GM12873 (cell line): Measurements from ENCODE around the gene CABP4.

Experiments used
- TF ChIP-seq, protein P1 (sequence below): IDR thresholded peaks from 2 replicates; pipeline ENCODE4 v1.5.1; 2012; ENCODE audit warnings: low read depth, mild to moderate bottlenecking, moderate library complexity, low read length, control low read depth; ENCODE audit not compliant: insufficient read depth; ENCODE audit errors: missing control alignments

CABP4 gene

DNA sequence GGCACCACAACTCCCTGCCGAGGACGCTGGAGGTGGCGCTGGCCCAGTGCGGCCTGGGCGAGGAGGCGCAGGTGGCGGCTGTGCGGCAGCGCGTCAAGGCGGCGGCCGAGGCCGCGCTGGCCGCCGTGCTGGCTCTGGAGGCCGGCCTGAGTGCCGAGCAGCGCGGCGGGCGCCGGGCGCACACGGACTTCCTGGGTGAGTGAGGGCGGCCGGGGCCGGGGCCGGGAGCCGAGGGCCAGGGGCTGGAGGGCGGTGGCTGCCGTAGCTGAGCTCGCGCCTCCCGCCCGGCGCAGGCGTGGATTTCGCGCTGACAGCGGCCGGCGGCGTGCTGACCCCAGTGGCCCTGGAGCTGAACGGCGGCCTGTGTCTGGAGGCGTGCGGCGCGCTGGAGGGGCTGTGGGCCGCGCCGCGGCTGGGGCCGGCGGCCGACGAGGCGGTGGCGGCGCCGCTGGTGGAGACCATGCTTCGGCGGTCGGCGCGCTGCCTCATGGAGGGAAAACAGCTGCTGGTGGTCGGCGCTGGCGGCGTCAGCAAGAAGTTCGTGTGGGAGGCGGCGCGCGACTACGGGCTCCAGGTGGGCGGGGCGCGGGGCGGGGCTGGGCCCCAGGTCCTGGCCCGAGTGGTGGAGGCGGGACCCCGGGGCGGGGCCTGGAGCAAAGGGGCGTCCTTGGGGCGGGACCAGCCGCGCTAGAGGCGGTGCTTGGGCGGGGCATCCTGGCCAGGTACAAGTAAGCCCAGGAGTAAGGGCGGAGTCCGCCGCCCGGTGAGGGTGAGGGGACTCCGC is 34.3 kb upstream of the CABP4 start:
- TF ChIP-seq, protein P1, sequence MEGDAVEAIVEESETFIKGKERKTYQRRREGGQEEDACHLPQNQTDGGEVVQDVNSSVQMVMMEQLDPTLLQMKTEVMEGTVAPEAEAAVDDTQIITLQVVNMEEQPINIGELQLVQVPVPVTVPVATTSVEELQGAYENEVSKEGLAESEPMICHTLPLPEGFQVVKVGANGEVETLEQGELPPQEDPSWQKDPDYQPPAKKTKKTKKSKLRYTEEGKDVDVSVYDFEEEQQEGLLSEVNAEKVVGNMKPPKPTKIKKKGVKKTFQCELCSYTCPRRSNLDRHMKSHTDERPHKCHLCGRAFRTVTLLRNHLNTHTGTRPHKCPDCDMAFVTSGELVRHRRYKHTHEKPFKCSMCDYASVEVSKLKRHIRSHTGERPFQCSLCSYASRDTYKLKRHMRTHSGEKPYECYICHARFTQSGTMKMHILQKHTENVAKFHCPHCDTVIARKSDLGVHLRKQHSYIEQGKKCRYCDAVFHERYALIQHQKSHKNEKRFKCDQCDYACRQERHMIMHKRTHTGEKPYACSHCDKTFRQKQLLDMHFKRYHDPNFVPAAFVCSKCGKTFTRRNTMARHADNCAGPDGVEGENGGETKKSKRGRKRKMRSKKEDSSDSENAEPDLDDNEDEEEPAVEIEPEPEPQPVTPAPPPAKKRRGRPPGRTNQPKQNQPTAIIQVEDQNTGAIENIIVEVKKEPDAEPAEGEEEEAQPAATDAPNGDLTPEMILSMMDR: no peak

DNA sequence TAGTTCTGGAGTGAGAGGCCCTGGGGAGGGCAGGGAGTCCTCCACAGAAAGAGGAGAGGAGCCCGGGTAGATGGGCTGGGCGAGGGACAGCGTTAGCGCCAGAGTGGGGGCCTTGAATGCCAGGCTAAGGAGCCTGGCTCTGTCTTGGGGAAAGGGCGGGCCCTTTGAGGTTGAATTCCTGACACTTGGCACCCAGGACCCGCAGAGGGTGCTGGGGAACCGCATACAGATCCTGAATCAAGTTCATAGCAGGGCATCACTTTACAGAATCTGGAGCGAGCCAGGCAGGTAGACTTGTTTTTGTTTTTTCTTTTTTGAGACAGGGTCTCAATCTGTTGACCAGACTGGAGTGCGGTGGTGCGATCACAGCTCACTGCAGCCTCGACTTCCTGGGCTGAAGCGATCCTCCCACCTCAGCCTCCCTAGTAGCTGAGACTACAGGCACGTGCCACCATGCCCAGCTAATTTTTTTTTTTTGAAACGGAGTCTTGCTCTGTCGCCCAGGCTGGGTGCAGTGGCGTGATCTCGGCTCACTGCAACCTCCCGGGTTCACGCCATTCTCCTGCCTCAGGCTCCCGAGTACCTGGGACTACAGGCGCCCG is 33.6 kb upstream of the CABP4 start:
- TF ChIP-seq, protein P1: no peak

GRCh38 chr11:67422891-67423290 is 32.3 kb upstream of the CABP4 start:
- TF ChIP-seq, protein P1: no peak

DNA sequence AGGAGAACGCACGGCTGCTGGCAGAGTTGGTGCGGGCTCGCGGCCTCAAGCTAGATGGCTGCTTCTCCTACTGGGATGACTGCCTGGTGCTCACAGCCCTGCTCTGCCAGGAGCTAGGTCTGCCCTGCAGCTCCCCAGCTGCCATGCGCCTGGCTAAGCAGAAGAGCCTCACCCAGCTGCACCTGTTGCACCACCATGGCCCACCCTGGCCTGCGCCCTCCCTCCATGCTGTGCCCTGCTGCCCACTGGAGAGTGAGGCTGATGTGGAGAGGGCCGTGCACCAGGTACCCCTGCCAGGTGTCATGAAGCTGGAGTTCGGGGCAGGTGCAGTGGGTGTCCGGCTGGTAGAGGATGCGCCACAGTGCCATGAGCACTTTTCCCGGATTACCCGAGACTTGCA is 31.7 kb upstream of the CABP4 start:
- TF ChIP-seq, protein P1: no peak

- TF ChIP-seq, protein P1: no peak
These were observed 31.1 kb upstream of the CABP4 start for GRCh38 chr11:67423891-67424613.

DNA sequence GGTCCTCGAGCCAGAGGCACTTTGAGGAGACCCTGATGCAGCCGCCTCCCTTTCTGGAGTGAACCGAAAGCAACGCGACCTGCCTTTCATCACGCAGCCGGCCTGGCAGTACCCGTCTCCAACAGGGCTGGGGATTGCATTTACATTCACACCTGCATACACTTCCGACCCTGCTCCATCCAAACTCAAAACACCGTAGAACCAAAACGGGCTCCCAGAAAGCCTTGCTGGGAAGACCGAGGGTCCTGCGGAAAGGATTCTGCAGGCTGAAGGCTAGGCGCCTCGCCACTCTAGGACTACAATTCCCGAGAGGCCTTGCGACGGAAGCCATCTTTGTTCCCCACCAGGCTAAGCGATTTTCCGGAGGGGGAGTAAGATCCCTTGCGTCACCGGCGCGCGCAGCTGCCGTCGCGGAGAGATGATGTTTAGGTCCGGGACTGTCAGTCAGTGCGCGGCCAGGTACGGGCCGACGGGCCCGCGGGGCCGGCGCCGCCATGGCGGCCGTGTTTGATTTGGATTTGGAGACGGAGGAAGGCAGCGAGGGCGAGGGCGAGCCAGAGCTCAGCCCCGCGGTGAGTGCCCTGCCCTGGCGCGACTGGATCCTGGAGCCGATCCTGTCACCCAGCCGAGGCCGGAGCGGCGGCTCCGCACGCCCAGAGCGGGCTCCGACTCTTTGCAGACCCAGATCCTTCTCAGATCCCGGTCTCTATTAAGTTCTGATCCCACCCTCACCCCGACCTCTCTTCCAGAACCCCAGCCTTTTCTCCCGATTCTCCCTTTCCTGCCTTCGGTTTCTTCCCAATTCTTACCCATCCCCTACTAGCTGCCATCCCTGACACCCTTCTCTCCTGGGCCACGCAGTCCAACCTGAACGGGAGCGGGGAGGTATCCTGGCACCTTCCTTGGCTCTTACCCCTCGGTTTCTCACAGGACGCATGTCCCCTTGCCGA is 26.8 kb upstream of the CABP4 start, which contains the start of gene RPS6KB2:
RPS6KB2 (plus strand) TSS at position 443 of the 950 bp plus-strand sequence; CDS start at position 495, 52 bp downstream.
- TF ChIP-seq, protein P1: no peak
